Measurements from ENCODE around the gene KRAS.
"Not testable (repeated sequence)": the region's sequence is repeated elsewhere in the genome, so short reads cannot be mapped to it uniquely, and the experiment has no call there.

Gene KRAS

DNA sequence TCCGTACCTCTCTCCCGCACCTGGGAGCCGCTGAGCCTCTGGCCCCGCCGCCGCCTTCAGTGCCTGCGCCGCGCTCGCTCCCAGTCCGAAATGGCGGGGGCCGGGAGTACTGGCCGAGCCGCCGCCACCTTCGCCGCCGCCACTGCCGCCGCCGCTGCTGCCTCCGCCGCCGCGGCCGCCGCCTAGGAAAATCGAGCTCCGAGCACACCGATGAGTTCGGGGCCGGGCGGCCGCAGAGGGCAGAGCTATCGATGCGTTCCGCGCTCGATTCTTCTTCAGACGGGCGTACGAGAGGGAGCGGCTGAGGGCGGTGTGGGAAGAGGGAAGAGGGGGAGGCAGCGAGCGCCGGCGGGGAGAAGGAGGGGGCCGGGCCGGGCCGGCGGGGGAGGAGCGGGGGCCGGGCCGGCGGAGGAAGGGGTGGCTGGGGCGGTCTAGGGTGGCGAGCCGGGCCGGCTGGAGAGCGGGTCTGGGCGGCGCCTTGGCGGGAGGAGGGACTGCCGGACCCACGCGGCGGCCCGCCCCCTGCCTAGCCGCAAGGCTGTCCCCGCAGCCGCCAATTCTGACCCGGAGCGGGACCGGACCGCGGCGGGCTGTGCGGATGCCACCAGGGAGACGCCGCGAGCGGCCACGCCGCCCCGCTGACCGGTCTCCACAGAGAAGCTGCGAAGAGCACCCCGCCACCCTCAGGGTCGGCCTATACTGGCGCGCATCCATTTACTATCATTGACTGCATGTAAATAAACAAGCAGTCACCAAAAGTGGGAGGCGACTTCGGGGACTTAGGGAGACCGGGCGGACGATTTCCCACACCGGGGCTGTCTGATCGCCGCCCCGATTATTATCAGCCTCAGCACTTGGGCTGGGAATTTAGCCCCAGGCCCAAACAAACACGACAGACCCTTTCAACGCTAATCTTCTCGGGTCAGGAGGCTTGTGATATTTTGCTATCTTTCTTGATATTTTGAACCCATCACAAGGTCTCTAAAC, at the start of gene KRAS:
TSS of gene KRAS (minus strand) at position 186 of the 987 bp plus-strand sequence.
- peak; percentile 71 to 86 (median 82) for DNase-seq (ENCODE audit: low read depth in 2 of 3, low spot score in 1 of 3)

DNA sequence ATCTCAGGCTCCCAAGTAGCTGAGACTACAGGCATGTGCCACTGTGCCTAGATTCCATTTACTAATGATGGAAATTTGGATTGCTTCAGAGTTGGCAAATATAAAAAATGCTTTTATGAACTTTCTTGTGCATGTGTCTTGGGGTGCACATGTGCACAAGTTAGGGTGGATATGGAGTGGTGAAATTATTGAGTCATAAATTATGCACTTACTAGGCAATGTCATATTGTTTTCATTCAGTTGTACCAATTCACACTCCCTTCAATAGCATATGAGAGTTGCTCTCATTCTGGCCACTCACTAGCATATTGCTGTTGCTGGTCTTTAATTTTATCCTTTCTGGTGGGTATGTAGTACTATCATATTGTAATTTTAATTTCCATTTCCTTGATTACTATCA, 45.7 kb upstream of the KRAS start:
- no peak for DNase-seq (ENCODE audit: low read depth in 2 of 3, low spot score in 1 of 3)

DNA sequence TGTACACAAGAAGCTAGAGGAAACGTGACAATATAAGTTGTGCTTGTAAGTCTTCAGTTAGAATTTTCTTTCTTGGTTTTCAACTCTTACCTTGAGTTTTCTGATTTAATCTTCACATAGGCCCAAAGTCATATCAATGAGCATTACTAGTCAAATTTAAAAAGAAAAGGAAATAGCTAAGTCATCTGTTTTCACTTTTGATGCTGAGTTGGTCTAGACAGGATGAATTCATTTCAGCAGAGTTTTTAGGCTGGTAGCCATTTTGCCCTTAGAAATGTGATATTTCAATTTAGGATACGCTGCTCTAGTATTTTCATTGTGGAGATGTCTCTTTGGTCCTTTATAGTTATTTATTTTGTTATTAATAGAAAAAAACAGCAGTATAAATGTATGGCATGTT, 44.6 kb upstream of the KRAS start:
- DNase-seq (ENCODE audit: low read depth in 2 of 3, low spot score in 1 of 3) = no peak

DNA sequence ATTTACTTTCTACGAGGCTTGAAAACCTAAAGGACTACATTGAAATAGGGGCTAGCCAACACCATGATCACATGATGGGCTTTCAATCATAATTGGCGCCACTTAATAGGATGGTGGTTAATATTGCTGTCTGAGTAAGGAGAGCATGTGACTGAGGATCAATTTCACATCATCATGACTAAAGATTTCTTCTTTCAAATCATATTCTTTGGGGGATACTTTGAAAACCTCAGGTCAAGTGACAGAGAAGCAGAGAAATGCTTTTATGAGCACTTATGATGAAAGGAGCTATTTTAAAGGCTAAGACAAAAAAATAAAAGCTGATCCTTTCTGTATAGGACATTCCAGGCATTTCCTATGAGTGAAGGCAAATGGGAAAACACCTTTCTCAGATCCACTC, 42.9 kb upstream of the KRAS start:
- no peak for DNase-seq (ENCODE audit: low read depth in 2 of 3, low spot score in 1 of 3)

DNA sequence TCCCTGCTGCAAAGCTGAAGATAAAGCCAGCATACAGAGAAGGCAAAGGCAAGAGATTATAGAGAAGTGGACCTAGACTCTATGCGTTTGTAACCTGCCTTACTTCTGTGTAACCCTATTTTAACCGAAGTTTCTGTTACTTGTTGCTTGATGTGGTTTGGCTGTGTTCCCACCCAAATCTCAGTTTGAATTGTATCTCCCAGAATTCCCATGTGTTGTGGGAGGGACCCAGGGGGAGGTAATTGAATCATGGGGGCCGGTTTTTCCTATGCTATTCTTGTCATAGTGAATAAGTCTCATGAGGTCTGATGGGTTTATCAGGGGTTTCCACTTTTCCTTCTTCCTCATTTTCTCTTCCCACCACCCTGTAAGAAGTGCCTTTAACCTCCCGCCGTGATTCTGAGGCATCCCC, 42.1 kb upstream of the KRAS start:
- DNase-seq (ENCODE audit: low read depth in 2 of 3, low spot score in 1 of 3) = not testable (repeated sequence)

DNA sequence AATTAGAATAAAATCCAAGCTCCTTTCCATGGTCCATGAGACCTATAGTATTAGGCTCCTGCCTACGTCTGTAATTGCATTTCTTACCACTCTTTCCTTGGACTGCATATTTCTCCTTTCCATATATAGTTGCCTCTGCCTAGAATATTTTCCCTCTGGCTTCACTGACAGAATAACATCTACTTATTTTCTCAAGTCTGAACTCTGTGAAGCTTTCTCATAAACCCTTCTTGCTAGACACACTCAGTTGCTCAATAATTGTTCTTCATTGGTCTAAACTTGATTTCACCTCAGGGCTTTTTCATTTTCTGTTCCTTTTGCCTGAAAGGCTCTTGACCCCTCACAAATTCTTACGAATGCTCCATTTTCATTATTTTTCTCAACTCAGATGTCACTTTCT, 36.9 kb upstream of the KRAS start:
- no peak for DNase-seq (ENCODE audit: low read depth in 2 of 3, low spot score in 1 of 3)

DNA sequence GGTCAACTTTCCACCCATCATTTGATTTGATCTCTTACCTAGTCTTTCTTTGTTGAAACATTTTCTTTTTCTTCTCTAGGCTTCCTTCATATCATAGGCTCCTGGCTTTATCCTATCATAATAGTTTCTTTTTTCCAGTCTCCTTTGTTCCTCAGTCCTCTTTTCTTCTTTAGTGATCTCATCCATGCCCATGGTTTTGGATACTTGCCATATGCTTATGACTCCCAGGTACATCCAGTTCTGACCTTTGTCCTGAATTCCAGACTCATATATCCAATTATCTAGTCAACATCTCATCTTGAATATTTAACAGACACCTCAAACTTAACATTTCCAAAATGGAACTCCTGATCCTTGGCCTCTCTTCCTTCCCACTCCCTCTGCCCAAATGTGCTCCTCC, 36.1 kb upstream of the KRAS start:
- DNase-seq (ENCODE audit: low read depth in 2 of 3, low spot score in 1 of 3) = no peak

DNA sequence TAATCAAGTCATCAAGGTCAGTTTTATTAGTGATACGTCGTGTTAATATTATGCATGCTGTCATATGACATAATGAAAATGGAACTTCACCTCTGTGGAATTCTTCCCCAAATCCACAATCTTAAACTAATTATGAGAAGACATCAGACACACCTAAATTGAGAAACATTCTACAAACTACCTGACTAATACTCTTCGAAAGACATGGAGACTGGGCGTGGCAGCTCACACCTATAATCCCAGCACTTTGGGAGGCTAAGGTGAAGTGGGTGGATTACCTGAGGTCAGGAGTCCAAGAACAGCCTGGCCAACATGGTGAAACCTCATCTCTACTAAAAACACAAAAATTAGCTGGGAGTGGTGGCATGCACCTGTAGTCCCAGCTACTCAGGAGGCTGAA, 33.3 kb upstream of the KRAS start:
- DNase-seq (ENCODE audit: low read depth in 2 of 3, low spot score in 1 of 3) = no peak

DNA sequence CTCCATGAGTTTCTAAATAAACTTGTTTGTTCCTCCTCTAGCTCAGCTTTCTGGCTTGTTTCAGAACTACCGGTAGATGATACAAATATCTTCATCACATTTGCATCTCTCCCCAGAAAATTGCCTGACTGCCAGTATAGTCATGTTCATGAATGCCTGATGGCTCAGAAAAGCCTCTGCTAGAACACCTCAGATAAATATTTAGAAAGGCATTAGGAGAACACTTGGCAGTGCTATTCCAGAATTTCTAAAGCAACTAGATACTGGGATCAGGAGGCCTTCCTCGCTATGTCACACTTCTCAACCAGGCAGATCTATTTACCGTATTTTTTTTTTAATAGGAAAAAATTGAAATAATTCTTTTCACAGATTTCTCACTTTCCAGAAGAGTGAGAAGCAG, 32.3 kb upstream of the KRAS start:
- no peak for DNase-seq (ENCODE audit: low read depth in 2 of 3, low spot score in 1 of 3)

DNA sequence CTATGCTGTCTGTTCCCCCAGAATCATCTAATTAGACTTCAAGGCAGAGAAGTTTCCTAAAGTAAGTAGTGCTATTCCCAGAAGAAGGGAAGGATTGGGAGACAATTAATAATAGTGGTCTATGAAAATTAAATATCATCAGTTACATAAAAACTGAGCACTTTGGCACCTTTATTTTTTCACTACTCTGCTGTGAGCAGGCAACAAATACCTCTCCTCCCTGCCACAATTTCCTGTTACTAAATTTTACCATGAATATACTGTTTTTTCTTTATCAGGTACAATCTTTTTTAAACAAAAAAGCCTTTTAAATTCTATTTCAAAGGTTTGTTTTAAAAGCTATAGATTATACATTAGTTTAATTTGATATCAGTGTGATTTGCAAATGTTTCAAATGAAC, 29.4 kb upstream of the KRAS start:
- DNase-seq (ENCODE audit: low read depth in 2 of 3, low spot score in 1 of 3) = no peak

DNA sequence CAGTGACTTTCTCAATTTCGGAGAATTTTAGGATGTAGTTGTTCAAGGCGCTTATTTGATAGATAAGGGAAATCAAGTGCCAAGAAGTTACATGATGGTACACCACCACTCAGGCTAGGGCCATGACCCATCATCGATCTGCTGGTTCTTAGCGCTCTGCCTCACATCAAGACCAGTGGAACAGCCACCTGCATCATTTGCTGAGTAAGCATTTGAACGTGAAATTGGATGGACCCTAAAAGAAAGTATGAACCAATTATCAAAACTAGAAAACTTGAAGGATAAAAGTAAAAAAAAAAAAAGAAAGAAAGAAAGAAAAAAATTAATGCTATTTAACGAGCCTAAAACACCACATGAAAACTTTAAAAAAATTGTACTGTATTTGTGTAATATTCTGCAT, 27.5 kb upstream of the KRAS start:
- no peak for DNase-seq (ENCODE audit: low read depth in 2 of 3, low spot score in 1 of 3)

DNA sequence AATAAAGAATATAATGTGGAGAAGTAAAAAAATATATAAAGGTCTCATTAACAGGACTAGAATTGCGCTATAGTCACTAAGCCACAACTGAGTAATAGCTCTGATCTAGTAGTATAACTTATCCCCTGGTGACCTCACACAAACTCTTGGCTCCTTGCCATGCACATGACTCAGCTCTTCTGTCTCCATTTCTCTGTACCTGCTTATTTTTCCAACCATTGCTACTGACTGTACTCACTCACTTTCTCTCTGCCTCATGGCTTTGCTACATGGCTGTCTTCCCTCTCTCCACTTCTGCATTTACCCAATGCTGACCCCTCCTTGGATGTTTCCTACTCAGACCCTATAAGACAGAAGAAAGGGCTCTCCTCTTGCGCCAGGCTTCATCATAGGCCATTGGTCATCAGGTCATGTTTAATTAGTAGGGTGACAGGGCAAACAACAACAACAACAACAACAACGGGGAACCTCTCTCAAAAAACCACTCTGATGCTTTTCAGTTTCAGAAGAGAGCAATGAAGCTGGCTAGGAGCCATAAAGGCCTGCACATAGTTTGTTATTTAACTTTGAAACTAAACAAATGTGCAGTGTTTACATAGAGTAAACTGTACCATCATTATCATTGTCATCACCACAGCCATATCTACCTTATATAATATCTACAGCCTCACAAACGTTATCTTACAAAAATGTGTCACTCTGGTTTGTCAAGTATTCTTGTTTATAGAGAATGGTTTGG, 25.6 kb upstream of the KRAS start:
- peak; percentile 53 to 74 (median 73) for DNase-seq (ENCODE audit: low read depth in 2 of 3, low spot score in 1 of 3)

DNA sequence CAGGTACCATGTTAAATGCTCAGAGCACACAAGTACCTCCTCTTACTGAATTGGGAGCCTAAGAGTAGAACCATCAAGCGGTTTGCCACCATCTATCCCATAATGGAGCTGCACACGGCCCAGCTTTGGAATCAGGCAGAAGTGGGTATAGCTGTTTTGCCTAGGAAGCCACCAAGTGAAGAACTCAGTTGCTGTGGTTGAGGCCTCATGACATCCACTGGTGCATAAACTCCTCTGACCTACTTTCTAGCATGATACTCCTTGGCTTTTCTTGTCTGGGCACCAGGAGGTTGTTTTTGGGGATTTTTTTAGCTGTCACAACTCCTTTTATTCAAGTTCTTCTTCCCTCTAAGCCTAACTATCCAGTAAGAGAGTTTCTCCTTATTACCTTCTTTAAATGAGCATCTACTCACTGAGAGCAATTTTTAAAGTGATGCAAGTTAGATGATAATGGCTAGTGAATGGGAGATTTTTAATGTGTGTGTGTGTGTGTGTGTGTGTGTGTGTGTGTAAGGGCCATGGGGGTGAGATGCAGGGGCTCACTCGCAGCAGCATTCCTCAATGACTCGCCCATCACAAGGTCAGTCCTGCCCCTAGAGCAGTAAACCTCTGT, 20.9 kb upstream of the KRAS start:
- no peak for DNase-seq (ENCODE audit: low read depth in 2 of 3, low spot score in 1 of 3)

DNA sequence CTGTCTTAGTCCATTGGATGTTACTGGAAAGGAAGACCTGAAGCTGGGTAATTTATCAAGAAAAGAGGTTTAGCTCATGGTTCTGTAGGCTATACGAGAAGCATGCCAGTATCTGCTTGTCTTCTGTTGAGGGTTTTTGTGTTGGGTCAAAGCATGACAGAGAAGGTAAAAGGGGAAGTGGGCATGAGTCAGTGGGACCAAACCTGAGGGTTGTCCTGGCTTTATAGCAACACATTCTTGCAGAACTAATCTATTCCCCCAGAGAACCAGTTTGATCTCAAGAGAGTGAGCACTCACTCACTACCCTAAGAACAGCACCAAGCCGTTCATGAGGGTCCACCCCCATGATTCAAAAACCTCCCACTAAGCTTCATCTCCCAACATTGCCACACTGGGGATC, 19.0 kb upstream of the KRAS start:
- no peak for DNase-seq (ENCODE audit: low read depth in 2 of 3, low spot score in 1 of 3)

DNA sequence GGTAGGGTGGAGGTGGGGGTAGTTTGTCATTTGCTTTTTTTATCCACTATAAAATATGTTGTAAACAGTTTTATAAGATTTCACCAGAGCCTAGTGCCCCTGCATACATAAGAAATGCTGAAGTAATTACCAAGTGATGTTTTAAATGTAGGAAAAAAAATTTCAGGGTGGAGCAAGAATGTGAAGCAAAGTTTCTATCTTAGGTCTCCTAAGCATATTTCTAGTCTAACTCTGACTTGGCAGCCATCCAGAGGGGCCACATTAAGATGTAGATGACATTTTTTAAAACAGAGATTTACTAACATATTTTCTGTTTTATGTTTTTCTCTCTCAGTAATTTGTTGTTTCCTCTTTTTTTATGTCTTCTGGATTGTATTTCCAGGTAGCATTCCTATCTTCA, 15.8 kb upstream of the KRAS start:
- no peak for DNase-seq (ENCODE audit: low read depth in 2 of 3, low spot score in 1 of 3)

DNA sequence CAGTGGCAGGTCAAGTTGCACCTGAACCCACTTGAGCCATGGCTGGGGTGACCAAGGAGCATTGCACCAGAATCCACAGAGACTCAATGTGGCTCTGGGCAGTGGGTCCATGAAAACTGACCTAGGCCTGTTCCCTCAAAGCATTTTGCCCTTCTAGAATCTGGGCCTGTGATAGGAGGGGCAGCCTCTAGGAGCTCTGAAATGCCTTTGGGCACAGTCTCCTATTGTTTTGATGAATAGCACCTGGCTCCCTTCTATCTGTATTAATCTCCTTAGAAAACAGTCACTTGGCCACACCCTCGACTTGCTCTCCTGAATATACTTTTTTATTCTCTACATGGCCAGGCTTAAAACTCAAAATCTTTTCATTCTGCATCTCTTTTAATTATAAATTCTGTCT, 14.1 kb upstream of the KRAS start:
- DNase-seq (ENCODE audit: low read depth in 2 of 3, low spot score in 1 of 3) = no peak

DNA sequence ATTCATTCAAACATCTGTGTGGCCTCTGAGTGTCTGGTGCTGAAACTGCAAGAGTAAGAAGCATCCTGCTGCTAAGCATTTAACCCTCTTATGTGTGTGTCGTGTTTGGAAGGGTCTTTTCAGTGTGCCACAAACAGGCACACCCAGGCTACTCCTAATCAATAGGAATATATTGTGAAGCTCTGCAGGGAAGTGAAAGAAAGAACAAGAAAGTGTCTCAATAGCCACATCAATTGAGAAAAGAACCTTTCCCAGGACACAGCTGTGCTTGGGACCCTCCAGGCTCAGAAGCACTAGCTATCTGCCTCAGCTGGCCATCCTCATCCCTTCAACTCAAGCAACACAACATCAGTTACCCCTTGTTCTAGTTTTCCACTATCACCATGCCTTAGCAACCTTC, 13.4 kb upstream of the KRAS start:
- no peak for DNase-seq (ENCODE audit: low read depth in 2 of 3, low spot score in 1 of 3)

DNA sequence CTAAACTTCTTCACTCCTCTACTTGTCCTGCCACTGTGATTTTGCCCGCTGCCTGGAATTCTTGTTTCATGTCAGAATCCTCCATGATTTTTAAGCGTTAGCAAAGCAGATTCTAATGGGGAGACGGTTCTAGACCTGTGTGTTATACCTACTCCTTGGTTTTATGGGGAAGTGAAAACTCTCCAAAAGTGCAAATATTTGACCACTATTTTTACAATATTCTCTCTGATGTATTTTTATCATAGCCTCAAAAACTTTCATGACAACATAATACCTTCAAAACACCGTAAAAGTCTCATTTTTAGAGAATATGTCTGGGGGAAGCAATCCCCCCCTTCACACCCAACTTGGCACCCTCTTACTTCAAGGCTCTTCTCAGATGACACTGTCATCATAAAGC, 12.9 kb upstream of the KRAS start:
- DNase-seq (ENCODE audit: low read depth in 2 of 3, low spot score in 1 of 3) = no peak

DNA sequence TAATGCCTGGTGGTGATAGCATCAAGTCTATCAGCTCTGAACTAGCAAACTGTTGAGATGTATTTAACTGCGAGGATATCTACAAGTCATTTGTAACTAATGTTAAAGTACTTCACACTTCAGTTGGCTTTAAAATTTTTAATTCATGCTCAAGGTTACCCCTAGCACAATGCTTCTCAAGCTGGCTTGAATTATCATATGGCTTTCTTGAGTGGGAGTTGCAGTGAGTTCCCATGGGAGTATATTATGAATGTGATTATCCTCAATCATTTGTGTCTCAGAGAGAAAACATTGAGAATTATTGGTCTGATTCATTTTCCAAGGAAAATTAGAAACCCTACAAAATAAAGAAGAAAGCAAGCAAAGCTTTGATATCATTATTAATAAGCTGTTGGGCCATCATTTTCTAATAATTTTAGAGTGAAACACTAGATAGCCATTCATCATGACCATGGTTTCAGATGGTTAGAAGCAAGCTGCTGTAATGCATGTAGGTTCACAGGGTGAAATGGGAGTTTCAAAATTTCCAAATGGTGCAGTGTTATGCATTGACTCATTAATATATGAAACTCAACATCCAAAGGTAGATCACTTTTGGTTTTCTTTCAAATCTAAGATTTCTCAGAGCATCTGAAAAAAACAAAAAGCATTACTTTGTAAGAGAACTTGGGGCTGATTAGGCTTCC, 11.8 kb upstream of the KRAS start:
- no peak for DNase-seq (ENCODE audit: low read depth in 2 of 3, low spot score in 1 of 3)

DNA sequence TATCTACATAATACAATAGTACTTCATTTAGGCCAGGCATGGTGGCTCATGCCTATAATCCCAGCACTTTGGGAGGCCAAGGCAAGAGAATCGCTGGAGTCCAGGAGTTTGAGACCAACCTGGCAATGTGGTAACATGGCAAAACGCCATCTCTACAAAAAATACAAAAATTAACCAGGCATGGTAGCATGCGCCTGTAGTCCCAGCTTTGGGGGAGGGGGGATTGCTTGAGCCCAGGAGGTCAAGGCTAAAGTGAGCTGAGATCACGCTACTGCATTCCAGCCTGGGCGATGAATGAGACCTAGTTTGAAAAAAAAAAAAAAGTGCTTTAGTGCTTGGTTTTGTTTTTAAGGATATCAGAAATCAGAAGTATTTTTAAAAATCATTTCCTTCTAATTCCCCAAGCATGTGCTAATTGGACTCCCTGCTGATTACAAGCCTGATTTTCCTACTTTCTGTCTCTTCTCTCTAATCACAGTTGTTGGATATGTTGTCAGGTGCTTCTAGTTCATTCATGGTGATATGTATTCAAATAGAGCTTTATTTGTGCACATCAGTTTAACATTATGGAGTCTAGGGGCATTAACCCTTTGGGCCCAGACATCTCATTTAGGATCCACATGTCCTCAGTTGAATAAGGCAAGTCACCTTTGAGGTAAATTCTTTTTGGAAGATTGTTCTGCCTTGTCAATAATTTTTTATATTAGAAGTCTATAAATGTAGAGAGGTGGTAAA, 7.0 kb upstream of the KRAS start:
- DNase-seq (ENCODE audit: low read depth in 2 of 3, low spot score in 1 of 3) = no peak

DNA sequence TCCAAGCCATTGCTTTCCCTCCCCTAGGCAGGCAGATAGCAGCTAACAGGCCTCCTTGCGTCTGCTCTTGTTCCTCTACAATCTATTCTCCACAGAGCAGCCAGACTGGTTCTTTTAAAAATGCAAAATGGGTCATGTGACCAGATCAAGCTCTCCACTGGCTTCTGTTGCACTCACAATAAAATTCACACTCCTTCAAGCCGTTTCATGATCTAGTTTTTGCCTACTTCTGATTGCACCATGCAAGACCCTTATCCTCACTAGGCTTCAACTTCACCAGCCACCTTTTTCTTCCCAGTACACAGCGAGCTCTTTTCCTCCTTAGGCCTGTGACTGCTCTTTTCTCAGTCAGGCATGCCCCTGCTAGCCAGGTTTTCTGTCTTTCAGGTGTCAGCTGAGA, 6.1 kb upstream of the KRAS start:
- no peak for DNase-seq (ENCODE audit: low read depth in 2 of 3, low spot score in 1 of 3)
